ENCODE data around the gene SRP68.

The SRP68 gene

GRCh38 chr17:76089680-76090516 is 17.6 kb upstream of the SRP68 start:
- H3K4me3 ChIP-seq (ENCODE audit: low read length): no peak overlapping the region
- no peak for TF ChIP-seq CTCF (IDR thresholded peaks at IDR 0.05; ENCODE audit: insufficient read depth, low read depth, low read length, missing control alignments)
- DNase-seq (ENCODE audit: low read depth): no peak

GRCh38 chr17:76088868-76089576 is 16.7 kb upstream of the SRP68 start:
- TF ChIP-seq CTCF (IDR thresholded peaks at IDR 0.05; ENCODE audit: insufficient read depth, low read depth, low read length, missing control alignments): no peak
- DNase-seq (ENCODE audit: low read depth): no peak
- no peak overlapping the region for H3K4me3 ChIP-seq (ENCODE audit: low read length)

- TF ChIP-seq CTCF (IDR thresholded peaks at IDR 0.05; ENCODE audit: insufficient read depth, low read depth, low read length, missing control alignments): peak; percentile 9
- no peak overlapping the region for H3K4me3 ChIP-seq (ENCODE audit: low read length)
- no peak for DNase-seq (ENCODE audit: low read depth)
Measured at GRCh38 chr17:76088041-76088867, 15.9 kb upstream of the SRP68 start.

GRCh38 chr17:76087531-76087930 is 15.2 kb upstream of the SRP68 start:
- TF ChIP-seq CTCF (IDR thresholded peaks at IDR 0.05; ENCODE audit: insufficient read depth, low read depth, low read length, missing control alignments): no peak
- no peak overlapping the region for H3K4me3 ChIP-seq (ENCODE audit: low read length)

GRCh38 chr17:76086384-76086783 is 14.1 kb upstream of the SRP68 start:
- DNase-seq (ENCODE audit: low read depth): no peak
- no peak for TF ChIP-seq CTCF (IDR thresholded peaks at IDR 0.05; ENCODE audit: insufficient read depth, low read depth, low read length, missing control alignments)
- no peak overlapping the region for H3K4me3 ChIP-seq (ENCODE audit: low read length)

More at GRCh38 chr17:76087531-76087930, 15.2 kb upstream of the SRP68 start:
- DNase-seq (ENCODE audit: low read depth): no peak

- DNase-seq (ENCODE audit: low read depth): no peak
- no peak overlapping the region for H3K4me3 ChIP-seq (ENCODE audit: low read length)
- no peak for TF ChIP-seq CTCF (IDR thresholded peaks at IDR 0.05; ENCODE audit: insufficient read depth, low read depth, low read length, missing control alignments)
Measured at GRCh38 chr17:76085731-76086366, 13.5 kb upstream of the SRP68 start.

Measured in epithelial cell of esophagus (primary cell).